ENCODE data around the gene NUDT15.

GRCh38 chr13:48042894-48043293, 5.4 kb downstream of the NUDT15 start:
- no peak for TF ChIP-seq EZH2 (IDR thresholded peaks at IDR 0.05)
- TF ChIP-seq, protein P1, sequence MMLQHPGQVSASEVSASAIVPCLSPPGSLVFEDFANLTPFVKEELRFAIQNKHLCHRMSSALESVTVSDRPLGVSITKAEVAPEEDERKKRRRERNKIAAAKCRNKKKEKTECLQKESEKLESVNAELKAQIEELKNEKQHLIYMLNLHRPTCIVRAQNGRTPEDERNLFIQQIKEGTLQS (IDR thresholded peaks at IDR 0.05): no peak
- TF ChIP-seq CTCF (IDR thresholded peaks at IDR 0.05 in 2 of 3, conservative IDR thresholded peaks at IDR 0.05 in 1 of 3; ENCODE audit: borderline replicate concordance in 1 of 3, insufficient read depth in 1 of 3, low read depth in 2 of 3, low read length in 2 of 3): no peak
- no peak for TF ChIP-seq SRF (IDR thresholded peaks at IDR 0.05; ENCODE audit: low read depth)
- TF ChIP-seq POLR2AphosphoS5 (IDR thresholded peaks at IDR 0.05; ENCODE audit: low read depth, low read length): no peak
- no peak for TF ChIP-seq JUND (IDR thresholded peaks at IDR 0.05)
- TF ChIP-seq YY1 (IDR thresholded peaks at IDR 0.05; ENCODE audit: extremely low read depth, insufficient replicate concordance, low read depth, low read length): no peak
- no peak for TF ChIP-seq POLR2A (IDR thresholded peaks at IDR 0.05; ENCODE audit: borderline replicate concordance, extremely low read depth, insufficient read depth, insufficient read length)
- no peak for TF ChIP-seq REST (IDR thresholded peaks at IDR 0.05; ENCODE audit: low read depth)
- TF ChIP-seq SP1 (IDR thresholded peaks at IDR 0.05; ENCODE audit: low read depth): no peak
- TF ChIP-seq EGR1 (IDR thresholded peaks at IDR 0.05; ENCODE audit: low read depth): no peak
- no peak for TF ChIP-seq SIN3A (IDR thresholded peaks at IDR 0.05; ENCODE audit: low read depth)
